ENCODE measurements around the gene LGI4. TPM values are rescaled to one million over a fixed set of nuclear protein-coding genes. Genes with fewer than 3 reads are reported as not detected.

LGI4 gene
- total RNA-seq, 1 donor from 2014 or later = 5.2 TPM

DNA sequence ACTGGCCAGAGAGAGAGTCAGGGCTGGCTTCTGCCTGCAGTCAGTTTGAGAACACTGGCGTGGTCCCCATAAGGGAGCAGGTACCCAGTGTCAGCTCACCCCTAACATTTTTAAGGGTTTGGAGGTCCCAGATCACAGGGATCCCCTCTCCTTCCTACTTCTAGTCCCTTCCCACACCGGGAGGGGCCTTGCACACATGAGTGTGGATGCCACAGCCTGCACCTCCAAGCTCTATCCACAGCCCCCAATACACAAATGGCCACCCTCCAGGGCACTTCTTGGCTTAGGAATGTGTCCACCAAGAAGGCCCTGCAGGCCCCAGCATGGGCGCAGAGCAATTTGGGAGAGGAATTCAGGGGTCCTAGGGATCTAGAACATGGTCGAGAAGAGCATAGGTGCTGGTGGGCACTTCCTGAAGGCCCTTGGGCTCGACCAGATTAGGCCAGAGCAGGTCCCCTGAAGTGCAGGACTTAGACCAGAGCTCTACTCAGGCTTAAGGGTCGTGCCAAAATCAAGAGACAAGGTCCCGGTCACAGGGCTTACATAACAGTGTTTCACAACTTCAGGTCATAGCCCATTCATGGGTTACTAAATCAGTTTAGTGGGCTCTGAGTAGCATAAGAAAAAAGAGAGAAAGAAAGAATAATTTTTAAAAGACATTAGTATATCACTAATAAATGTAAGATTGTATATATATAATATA lies 35.7 kb upstream of the LGI4 start:
- H3K27ac ChIP-seq (ENCODE audit: low read depth, low read length) = no peak overlapping the region
- H3K9ac ChIP-seq (ENCODE audit: low read depth in 1 of 3, low read length in 3 of 3) = no peak overlapping the region
- H3K27me3 ChIP-seq (ENCODE audit: control insufficient read depth in 3 of 3, insufficient read depth in 3 of 3, low read length in 3 of 3) = peaks cover 0 to 3% (median 0%) of the 10 kb centered on the region in 3 donors
- no peak overlapping the region for H3K4me3 ChIP-seq (ENCODE audit: low read length in 3 of 3)
- H3K36me3 ChIP-seq (ENCODE audit: control insufficient read depth in 3 of 3, insufficient read depth in 3 of 3, low read length in 3 of 3) = peaks cover 4 to 13% (median 10%) of the 10 kb centered on the region in 3 donors
- peaks cover 6 to 11% (median 8%) of the 10 kb centered on the region in 3 donors for H3K9me3 ChIP-seq (ENCODE audit: control insufficient read depth in 3 of 3, low read length in 3 of 3)
- H3K4me1 ChIP-seq (ENCODE audit: control insufficient read depth in 3 of 3, insufficient read depth in 3 of 3, low read length in 3 of 3) = no peaks in the 10 kb centered on the region

DNA sequence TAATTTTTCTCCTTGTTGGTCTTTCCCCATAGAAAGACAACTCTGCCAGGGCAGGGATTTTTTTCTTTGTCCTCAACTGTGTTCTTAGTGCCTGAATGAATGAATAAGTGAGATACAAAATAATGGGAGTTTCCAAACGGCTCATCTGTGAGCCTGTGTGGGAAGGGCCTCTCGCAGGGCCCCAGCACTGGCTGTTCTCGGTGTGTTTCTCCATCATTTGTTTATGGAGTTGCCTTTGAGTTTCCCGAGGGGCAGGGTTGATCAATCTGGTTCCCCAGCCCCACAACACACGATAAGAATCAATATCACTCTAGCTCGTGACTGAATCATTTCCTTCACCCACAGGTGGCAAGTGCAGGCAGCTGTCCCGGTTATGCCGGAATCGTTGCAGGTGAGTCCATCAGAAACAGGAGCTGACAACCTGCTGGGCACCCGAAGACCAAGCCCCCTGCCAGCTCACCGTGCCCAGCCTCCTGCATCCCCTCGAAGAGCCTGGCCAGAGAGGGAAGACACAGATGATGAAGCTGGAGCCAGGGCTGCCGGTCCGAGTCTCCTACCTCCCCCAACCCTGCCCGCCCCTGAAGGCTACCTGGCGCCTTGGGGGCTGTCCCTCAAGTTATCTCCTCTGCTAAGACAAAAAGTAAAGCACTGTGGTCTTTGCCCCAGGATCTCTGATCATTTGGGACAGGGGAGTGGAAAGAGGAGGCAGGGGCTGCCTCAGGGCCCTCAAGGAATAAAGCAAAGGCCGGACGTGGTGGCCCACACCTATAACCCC lies 34.5 kb upstream of the LGI4 start:
- Histone ChIP-seq H3K27ac (ENCODE audit: low read depth, low read length) (no peak overlapping the region), H3K9me3 (ENCODE audit: control insufficient read depth in 3 of 3, low read length in 3 of 3) (peaks cover 6 to 11% (median 11%) of the 10 kb centered on the region in 3 donors), H3K27me3 (ENCODE audit: control insufficient read depth in 3 of 3, insufficient read depth in 3 of 3, low read length in 3 of 3) (peaks cover 0 to 3% (median 0%) of the 10 kb centered on the region in 3 donors), H3K4me3 (ENCODE audit: low read length in 3 of 3) (no peak overlapping the region), H3K9ac (ENCODE audit: low read depth in 1 of 3, low read length in 3 of 3) (no peak overlapping the region), H3K4me1 (ENCODE audit: control insufficient read depth in 3 of 3, insufficient read depth in 3 of 3, low read length in 3 of 3) (no peaks in the 10 kb centered on the region), H3K36me3 (ENCODE audit: control insufficient read depth in 3 of 3, insufficient read depth in 3 of 3, low read length in 3 of 3) (peaks cover 4 to 14% (median 13%) of the 10 kb centered on the region in 3 donors)

DNA sequence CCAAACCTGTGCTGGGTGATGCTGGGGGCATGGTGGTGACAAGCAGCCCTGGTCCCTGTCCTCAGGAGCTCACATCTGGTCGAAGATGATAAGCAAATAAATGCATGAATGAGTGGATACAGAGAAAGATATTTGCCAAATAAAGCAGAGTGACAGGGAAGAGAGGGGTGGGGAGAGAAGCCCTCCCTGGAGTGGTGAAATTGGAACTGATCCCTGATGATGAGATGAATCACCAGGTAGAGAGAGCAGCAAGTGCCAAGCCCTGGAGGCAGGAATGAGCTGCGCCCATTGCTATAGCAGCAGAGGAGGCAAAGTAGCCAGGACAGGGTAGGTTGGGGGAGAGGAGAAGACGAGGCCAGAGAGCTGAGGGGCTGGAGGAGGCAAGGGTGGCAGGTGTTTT lies 33.3 kb upstream of the LGI4 start:
- Histone ChIP-seq H3K4me1 (ENCODE audit: control insufficient read depth in 3 of 3, insufficient read depth in 3 of 3, low read length in 3 of 3) (no peaks in the 10 kb centered on the region), H3K9ac (ENCODE audit: low read depth in 1 of 3, low read length in 3 of 3) (no peak overlapping the region), H3K4me3 (ENCODE audit: low read length in 3 of 3) (no peak overlapping the region), H3K27me3 (ENCODE audit: control insufficient read depth in 3 of 3, insufficient read depth in 3 of 3, low read length in 3 of 3) (no peaks in the 10 kb centered on the region), H3K27ac (ENCODE audit: low read depth, low read length) (no peak overlapping the region), H3K9me3 (ENCODE audit: control insufficient read depth in 3 of 3, low read length in 3 of 3) (peaks cover 6 to 11% (median 11%) of the 10 kb centered on the region in 3 donors), H3K36me3 (ENCODE audit: control insufficient read depth in 3 of 3, insufficient read depth in 3 of 3, low read length in 3 of 3) (peaks cover 4 to 19% (median 14%) of the 10 kb centered on the region in 3 donors)

DNA sequence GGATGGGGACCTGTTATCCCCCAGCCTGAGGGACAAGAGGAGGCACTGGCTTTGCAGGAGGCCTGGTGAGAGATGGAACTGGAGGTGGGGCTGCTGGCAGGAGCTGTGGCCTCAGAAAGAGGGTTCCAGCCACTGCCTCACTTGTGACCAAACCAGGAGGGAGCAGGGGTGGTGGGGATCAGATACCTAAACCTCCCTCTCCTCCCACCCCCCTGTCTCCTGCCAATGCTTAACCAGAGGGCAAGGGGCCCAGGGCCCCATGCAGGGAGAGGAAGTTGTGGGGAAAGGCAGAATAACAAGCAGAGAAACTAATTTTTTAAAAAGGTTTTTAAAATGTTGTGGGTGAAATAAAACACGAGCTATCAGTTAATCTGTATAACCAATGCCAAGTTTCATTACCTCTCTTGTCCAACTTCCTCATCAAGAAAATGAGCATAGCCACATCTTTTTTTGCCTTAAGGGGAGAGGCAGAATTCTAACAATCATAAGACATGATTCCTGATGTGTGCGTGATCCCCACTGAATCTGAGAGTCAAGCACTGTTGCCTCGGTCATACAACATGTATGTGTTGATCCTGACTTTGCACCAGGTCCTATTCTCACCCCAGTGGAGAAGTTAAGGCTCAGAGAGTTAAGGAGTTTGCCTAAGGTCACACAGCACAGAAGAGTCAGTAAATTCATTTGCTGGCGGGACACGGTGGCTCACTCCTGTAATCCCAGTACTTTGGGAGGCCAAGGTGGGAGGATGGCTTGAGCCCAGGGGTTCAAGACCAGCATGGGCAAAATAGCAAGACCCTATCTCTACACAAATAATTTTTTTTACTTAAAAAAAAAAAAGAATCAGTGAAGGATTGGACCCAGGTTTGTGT lies 32.6 kb upstream of the LGI4 start:
- no peaks in the 10 kb centered on the region for H3K27me3 ChIP-seq (ENCODE audit: control insufficient read depth in 3 of 3, insufficient read depth in 3 of 3, low read length in 3 of 3)
- H3K36me3 ChIP-seq (ENCODE audit: control insufficient read depth in 3 of 3, insufficient read depth in 3 of 3, low read length in 3 of 3) = peaks cover 9 to 19% (median 14%) of the 10 kb centered on the region in 3 donors
- H3K9ac ChIP-seq (ENCODE audit: low read depth in 1 of 3, low read length in 3 of 3) = no peak overlapping the region
- no peak overlapping the region for H3K27ac ChIP-seq (ENCODE audit: low read depth, low read length)
- no peaks in the 10 kb centered on the region for H3K4me1 ChIP-seq (ENCODE audit: control insufficient read depth in 3 of 3, insufficient read depth in 3 of 3, low read length in 3 of 3)
- H3K4me3 ChIP-seq (ENCODE audit: low read length in 3 of 3) = no peak overlapping the region
- peaks cover 7 to 17% (median 11%) of the 10 kb centered on the region in 3 donors for H3K9me3 ChIP-seq (ENCODE audit: control insufficient read depth in 3 of 3, low read length in 3 of 3)

DNA sequence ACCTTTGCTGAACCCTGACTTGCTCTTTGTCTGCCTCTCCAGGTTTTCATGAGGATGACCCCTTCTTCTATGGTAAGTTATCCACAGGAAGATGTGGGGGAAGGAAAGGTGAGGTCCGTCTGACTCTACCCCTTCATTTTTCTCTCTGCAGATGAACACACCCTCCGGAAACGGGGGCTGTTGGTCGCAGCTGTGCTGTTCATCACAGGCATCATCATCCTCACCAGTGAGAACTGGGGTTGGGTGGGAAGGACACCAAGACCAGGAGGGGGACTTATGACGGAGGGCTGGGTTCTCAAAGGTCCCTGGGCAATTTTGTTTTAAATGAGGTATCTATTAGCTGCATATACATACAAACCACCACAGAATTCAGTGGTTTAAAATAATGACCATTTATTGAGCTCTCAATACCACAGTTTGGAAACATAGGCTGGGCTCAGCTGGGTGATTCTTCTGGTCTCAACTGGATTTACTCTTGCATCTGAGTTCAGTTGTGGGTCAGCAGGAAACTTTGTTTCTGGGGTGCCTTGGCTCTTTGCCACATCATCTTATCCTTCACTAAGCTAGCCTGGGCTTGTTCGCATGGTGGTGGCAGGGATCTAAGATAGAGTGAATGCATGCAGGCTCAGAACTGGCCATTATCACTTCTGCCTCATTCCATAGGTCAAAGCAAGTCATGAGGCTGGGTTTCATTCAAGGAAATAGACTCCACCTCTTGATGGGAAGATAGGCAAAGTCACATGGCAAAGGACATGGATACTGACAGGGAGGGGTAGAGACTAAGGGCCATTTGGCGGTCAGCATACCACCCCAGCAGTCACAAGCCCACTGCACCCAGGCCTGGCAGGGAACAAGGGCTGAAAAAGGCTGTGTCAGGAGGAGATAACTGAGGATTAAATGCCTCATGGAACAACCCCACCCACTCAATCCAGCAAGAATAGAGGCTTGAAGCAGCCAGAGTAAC lies 31.5 kb upstream of the LGI4 start:
- H3K9me3 ChIP-seq (ENCODE audit: control insufficient read depth in 3 of 3, low read length in 3 of 3) = peaks cover 11 to 24% (median 15%) of the 10 kb centered on the region in 3 donors
- H3K4me3 ChIP-seq (ENCODE audit: low read length in 3 of 3) = no peak overlapping the region
- H3K36me3 ChIP-seq (ENCODE audit: control insufficient read depth in 3 of 3, insufficient read depth in 3 of 3, low read length in 3 of 3) = peaks cover 15 to 22% (median 16%) of the 10 kb centered on the region in 3 donors
- no peak overlapping the region for H3K9ac ChIP-seq (ENCODE audit: low read depth in 1 of 3, low read length in 3 of 3)
- no peaks in the 10 kb centered on the region for H3K27me3 ChIP-seq (ENCODE audit: control insufficient read depth in 3 of 3, insufficient read depth in 3 of 3, low read length in 3 of 3)
- H3K4me1 ChIP-seq (ENCODE audit: control insufficient read depth in 3 of 3, insufficient read depth in 3 of 3, low read length in 3 of 3) = no peaks in the 10 kb centered on the region
- no peak overlapping the region for H3K27ac ChIP-seq (ENCODE audit: low read depth, low read length)

DNA sequence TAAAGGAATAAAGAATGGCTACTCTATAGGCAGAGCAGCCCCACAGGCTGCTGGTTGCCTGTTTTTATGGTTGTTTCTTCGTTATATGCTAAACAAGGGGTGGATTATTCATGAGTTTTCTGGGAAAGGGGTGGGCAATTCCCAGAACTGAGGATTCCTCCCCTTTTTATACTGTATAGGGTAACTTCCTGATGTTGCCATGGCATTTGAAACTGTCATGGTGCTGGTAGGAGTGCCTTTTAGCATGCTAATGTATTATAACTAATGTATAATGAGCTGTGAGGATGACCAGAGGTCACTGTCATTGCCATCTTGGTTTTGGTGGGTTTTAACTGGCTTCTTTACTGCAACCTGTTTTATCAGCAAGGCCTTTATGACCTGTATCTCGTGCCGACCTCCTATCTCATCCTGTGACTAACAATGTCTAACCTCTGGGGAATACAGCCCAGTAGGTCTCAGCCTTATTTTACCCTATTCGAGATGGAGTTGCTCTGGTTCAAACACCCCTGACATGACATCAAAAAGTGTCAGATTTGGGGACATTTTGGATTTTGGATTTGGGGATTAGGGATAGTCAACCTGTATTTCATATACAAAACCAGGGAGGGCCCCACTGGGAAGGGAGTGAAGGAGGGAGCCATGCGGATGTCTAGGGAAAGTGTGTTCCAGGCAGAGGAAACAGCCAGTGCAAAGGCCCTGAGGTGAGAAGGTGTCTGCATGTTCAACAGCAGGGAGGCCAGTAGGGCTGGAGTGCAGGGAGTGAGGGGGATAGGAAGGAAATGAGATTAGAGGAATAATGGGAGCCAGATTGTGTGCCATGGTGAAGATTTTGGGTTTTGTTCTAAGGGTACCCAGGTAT lies 30.6 kb upstream of the LGI4 start:
- no peak overlapping the region for H3K27ac ChIP-seq (ENCODE audit: low read depth, low read length)
- no peak overlapping the region for H3K4me3 ChIP-seq (ENCODE audit: low read length in 3 of 3)
- peaks cover 17 to 22% (median 19%) of the 10 kb centered on the region in 3 donors for H3K36me3 ChIP-seq (ENCODE audit: control insufficient read depth in 3 of 3, insufficient read depth in 3 of 3, low read length in 3 of 3)
- no peaks in the 10 kb centered on the region for H3K27me3 ChIP-seq (ENCODE audit: control insufficient read depth in 3 of 3, insufficient read depth in 3 of 3, low read length in 3 of 3)
- H3K9ac ChIP-seq (ENCODE audit: low read depth in 1 of 3, low read length in 3 of 3) = no peak overlapping the region
- H3K9me3 ChIP-seq (ENCODE audit: control insufficient read depth in 3 of 3, low read length in 3 of 3) = peaks cover 11 to 27% (median 16%) of the 10 kb centered on the region in 3 donors
- no peaks in the 10 kb centered on the region for H3K4me1 ChIP-seq (ENCODE audit: control insufficient read depth in 3 of 3, insufficient read depth in 3 of 3, low read length in 3 of 3)

DNA sequence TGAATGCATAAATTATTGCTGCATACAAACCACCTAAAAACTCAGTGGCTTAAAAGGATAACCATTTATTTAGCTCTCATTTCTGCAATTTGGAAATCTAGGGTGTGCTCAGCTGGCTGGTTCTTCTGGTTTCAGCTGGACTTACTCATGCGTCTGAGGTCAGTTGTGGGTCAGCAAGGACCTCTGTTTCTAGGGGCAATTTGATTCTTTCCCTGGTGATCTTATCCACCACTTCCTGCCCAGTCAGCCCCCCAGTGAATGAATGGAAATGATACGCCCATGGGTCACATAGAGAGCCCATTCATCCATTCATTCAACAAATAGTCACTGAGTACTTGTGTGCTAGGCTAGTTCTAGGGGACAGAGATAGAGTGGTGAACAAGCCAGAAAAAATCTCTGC lies 29.6 kb upstream of the LGI4 start:
- Histone ChIP-seq H3K27ac (ENCODE audit: low read depth, low read length) (no peak overlapping the region), H3K27me3 (ENCODE audit: control insufficient read depth in 3 of 3, insufficient read depth in 3 of 3, low read length in 3 of 3) (peaks cover 0 to 3% (median 0%) of the 10 kb centered on the region in 3 donors), H3K4me1 (ENCODE audit: control insufficient read depth in 3 of 3, insufficient read depth in 3 of 3, low read length in 3 of 3) (no peaks in the 10 kb centered on the region), H3K9me3 (ENCODE audit: control insufficient read depth in 3 of 3, low read length in 3 of 3) (peaks cover 11 to 27% (median 16%) of the 10 kb centered on the region in 3 donors), H3K9ac (ENCODE audit: low read depth in 1 of 3, low read length in 3 of 3) (no peak overlapping the region), H3K4me3 (ENCODE audit: low read length in 3 of 3) (no peak overlapping the region), H3K36me3 (ENCODE audit: control insufficient read depth in 3 of 3, insufficient read depth in 3 of 3, low read length in 3 of 3) (peaks cover 19 to 22% (median 20%) of the 10 kb centered on the region in 3 donors)

DNA sequence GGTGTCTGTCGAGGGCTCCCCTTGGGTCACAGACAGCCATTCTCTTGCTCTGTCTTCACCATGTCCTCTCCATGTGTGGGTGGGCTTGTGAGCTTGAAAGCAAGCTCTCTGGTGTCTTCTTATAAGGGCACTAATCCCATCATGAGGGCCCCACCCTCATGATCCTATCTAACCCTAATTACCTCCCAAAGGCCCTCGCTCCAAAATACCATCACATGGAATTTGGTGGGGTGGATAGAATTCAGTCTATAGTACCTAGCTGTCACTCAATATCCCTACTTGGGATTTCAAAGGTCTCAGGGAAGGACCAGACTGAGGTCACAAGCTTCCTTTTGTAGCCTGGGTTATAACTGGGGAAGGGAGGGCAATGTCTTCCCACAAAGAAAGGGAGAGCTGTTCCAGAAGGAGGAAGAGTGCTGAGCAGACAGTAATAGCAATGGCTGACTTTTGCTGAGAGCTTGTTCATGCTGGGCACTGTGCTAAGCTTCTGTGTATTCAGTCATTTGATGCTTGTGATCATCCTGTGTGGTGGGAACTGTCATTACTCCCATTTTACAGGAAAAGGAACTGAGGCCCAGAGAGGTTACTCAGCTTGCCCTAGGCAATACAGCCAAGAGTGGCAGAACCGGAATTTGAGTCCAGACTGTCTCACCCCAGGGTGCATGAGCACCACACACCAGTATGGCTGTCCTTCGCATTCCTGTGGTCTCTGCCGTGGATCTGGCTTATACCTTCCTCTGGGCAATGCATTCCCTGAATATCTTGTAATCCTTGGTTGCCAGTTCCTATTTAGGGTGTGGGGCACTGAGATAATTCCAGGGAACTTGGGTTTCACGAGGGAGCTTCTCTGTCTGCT lies 27.8 kb upstream of the LGI4 start:
- Histone ChIP-seq H3K27me3 (ENCODE audit: control insufficient read depth in 3 of 3, insufficient read depth in 3 of 3, low read length in 3 of 3) (peaks cover 4 to 8% (median 8%) of the 10 kb centered on the region in 3 donors), H3K9me3 (ENCODE audit: control insufficient read depth in 3 of 3, low read length in 3 of 3) (peaks cover 11 to 27% (median 16%) of the 10 kb centered on the region in 3 donors), H3K27ac (ENCODE audit: low read depth, low read length) (no peak overlapping the region), H3K36me3 (ENCODE audit: control insufficient read depth in 3 of 3, insufficient read depth in 3 of 3, low read length in 3 of 3) (peaks cover 19 to 24% (median 22%) of the 10 kb centered on the region in 3 donors), H3K4me3 (ENCODE audit: low read length in 3 of 3) (no peak overlapping the region), H3K9ac (ENCODE audit: low read depth in 1 of 3, low read length in 3 of 3) (no peak overlapping the region), H3K4me1 (ENCODE audit: control insufficient read depth in 3 of 3, insufficient read depth in 3 of 3, low read length in 3 of 3) (no peaks in the 10 kb centered on the region)

Measured in skeletal muscle tissue (tissue), 4 donors.